NCI-H748 treated with DMSO at 0.1 percent for 48 hours (cell line): ENCODE results near the gene EPPIN.
"Not testable (repeated sequence)": the region's sequence is repeated elsewhere in the genome, so short reads cannot be mapped to it uniquely, and the experiment has no call there.

ENCODE experiments used
- DNase-seq: peaks from one replicate; lab custom pipeline; 2025; lab: John Stamatoyannopoulos, UW

The EPPIN gene

DNA sequence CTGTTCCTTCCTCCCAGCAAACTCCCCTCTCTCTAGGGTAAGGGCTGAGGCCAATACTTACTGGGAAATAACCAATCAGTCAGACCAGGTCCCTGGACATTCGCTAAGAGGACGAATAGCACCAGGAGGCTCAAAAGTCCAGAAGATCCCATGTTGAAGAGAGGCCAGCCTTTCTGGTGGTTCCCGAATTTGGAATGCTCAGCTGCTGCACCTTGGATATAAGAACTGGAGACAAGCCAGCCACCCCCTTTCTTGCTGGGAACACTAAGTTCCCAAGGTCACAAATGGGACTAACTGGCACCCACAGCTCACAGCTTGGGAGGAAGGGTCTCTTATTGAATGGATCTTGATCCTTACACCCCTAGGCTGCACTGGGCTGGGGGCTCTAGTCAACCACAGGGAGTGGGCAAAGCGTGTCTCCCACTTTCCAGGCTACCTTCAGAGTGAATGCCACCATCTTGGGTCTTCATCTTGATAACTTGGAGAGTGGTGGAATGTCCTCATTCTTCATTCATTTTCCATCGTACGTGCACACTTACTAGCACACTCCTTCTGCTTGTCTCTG lies at the start of gene EPPIN:
EPPIN (minus strand) TSS at position 196 of the 565 bp plus-strand sequence; CDS start at position 152, 44 bp downstream.
- DNase-seq, result no peak

DNA sequence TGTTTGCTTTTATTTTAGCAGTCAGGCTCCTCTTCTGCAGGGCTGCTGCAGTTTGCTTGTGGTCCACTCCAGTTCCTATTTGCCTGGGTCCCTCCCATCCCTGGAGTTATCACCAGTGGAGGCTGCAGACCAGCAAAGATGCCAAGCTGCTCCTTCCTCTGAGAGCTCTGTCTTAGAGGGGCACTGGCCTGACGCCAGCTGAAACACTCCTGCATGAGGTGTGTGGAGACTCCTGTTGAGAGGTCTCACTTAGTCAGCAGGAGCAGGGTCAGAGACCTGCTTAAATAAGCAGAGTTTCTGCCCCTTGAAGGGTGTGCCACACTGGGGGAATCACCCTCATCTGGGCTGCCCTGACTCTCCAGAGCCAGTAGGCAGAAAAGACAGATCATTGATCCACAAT lies 48.0 kb upstream of the EPPIN start:
- no peak for DNase-seq

DNA sequence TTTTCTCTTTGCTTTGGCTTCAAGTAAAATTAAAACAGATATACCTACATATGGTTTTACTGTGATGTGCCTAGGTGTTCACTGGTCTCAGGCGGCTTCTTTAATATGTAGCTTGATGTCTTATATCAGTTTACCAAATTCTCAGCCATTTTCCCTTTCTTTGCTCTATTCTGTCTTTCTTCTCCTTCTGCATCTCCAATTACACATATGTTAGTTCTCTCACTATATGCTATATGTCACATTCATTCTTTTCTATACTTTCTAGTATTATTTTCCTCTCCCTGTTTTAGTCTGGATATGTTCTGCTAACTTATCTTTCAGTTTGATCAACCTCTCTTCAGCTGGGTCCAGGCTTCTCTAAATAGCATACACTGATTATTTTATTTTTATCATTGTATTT lies 46.3 kb upstream of the EPPIN start:
- DNase-seq, result no peak

DNA sequence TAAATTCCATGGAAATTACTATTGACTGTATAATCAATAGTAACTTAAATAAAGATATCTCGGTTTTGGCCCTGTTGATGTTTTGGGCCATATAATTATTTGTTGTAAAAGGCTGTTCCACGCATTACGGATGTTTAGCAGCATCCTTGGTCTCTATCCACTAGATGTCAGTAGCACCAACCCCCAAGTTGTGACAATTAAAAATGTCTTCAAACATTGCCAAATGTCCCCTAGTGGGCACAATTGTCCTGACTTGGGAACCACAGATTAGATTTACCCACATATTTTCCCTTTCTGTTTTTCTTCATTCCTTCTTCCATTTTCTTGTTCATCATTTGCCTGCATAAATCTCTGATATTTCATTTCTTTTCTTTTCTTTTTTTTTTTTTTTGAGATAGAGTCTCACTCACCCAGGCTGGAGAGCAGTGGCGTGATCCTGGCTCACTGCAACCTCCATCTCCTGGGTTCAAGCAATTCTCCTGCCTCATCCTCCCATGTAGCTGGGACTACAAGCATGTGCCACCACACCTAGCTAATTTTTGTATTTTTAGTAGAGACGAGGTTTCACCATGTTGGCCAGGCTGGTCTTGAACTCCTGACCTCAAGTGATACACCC lies 45.5 kb upstream of the EPPIN start:
- DNase-seq, result no peak

DNA sequence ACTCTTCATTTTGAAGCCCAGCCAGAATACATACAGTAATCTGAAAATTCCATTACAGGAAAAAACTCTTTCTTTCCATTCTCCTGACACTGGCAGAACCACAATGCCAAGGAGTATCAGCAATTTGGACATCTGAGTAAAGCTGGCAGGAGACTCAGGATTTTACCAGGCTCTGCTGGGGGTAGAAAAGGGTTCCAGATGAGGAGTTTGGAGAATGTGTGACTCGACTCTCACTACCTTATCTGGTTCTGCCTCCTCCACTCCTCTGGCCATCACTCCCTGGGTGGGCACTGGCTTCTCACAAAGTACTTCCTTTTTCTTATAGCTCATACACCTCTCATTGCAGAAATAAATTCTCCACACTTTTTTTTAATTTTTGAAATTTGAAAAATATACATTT lies 42.5 kb upstream of the EPPIN start:
- DNase-seq, result no peak

DNA sequence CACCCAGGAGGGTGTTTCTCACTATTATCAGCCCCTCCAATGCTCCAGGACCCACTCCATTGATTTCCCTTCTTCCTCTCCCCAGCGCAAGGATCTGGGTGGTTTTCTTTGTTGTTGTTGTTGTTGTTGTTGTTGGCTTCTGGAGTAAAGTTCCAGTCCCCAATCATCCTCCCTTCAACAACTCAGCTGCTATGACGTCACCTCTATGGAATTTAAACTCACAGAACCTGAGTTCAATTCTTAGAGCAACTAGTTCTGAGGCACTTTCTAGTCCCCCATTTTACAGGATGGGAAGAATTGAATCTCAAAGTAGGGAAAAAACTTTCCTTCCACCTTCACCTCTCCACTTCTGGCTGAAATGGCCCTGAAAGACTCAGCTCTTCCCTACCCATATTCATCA lies 41.6 kb upstream of the EPPIN start:
- no peak for DNase-seq

DNA sequence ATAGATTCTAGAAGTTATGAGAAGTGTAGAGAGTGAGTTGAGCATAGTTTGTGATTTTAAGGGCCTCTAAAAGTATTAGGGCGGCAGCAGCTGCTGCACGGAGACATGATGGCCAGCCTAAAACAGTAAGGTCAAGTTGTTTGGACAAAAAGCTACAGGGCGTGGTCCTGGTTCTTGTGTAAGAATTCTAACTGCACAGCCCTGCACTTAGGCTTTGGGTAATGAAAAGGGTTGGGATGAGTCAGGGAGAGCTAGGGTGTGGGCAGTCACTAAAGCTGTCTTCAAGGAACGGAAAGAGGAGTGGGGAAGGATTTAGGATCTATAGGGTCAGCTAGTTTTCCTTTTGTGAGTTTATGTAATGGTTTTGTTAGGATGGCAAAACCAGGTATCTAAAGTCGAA lies 38.8 kb upstream of the EPPIN start:
- not testable (repeated sequence) for DNase-seq

DNA sequence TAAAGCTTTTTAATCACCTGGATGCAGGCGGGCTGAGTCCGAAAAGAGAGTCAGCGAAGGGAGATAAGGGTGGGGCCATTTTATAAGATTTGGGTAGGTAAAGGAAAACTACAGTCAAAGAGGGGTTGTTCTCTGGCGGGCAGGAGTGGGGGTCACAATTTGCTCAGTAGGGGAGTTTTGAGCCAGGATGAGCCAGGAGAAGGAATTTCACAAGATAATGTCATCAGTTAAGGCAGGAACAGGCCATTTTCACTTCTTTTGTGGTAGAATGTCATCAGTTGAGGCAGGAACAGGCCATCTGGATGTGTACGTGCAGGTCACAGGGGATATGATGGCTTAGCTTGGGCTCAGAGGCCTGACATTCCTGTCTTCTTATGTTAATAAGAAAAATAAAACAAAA lies 37.1 kb upstream of the EPPIN start:
- not testable (repeated sequence) for DNase-seq

DNA sequence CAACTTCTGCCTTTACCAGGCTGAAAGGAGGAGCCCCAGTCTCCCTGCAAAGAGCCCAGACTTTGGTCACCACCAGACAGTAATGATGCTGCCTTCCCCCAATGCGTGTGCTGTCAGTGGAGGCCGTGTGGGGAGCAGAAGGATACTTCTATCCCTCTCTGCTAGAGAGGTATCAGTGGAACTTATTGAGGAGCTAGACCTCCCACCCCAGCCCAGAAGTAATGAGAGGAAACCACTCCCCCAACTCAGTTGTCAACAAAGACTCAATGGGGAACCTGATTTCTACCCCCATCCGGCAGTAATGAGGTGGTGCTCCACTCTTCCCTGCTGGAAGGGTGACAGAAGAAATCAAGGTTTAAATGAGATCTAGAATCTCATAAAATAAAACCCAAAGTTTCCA lies 36.3 kb upstream of the EPPIN start:
- DNase-seq, result no peak

DNA sequence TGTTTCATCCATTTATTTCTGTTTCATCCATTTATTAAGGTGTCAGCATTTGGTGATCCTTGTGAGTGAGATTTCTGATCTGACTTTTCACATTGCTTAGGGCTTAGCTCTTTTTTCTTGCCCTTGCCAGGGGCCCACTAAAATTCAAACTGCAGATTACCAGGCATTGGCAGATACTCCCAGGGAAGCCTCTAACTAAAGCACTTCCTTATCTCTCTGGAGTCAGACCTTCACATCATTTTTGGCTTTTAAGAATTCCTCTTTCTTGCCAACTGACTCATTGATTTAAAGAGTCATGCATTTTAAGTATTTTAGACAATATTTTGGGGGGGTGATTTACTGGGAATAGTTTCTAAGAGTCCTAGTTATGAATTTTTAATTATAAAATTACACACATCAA lies 34.5 kb upstream of the EPPIN start:
- DNase-seq, result no peak

DNA sequence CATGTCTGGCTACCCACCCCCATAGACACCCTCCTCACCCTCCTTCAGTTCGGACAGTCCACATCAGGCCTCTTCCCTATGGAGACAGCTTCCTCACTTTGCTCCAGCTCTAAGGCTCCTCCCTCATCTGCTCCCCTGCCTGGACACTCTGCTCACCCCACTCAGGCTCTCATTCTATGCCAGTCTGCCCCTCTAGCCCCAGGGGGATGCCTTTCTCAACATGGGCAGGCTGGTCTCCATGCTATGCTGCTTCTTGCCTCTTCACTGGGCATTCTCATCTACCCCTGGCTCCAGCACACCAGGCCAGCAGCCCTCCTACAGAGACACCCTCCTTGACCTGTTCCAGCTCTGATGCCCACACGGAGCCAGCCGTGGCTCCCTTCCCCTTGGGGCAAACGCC lies 32.0 kb upstream of the EPPIN start, which contains the start of gene WFDC8:
WFDC8 (minus strand) TSS at position 101 of the 400 bp plus-strand sequence; CDS start at position 64, 37 bp downstream.
- no peak for DNase-seq

DNA sequence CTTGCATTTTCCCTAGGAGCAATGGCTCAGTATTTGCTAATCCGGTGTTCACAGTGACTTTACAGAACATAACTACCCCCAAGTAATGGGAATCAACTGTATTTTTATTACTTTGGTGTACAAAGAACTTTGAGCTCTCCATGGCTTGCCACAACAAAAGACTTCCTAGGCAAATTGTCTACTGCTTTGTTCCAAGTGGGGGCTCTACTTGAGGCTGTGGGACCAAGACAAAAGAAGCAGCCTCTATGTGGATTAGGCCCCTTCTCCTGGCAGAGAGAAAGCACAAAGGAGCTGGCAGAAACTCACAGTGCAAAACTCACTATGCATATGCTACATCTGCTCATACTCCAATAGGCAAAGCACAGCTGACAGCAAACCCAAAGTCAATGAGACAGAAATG lies 31.0 kb upstream of the EPPIN start:
- DNase-seq, result no peak

DNA sequence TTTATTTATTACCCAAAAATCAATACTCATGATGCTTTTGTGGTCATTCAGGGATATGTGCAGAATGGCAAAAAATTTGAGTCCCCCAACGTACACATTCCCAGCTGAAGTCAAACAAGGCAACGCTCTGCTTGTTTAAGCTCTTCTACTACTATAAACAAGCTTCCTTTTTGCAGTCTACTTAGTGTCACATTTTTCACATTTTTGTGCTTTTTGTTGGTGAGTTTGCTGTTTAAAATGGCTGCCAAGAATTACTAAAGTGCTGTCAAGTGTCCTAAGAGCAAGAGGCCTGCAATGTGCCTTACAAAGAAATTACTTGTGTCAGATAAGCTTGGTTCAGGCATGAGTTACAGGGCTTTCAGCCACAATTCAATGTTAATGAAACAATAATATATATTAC lies 29.8 kb upstream of the EPPIN start:
- DNase-seq, result no peak

DNA sequence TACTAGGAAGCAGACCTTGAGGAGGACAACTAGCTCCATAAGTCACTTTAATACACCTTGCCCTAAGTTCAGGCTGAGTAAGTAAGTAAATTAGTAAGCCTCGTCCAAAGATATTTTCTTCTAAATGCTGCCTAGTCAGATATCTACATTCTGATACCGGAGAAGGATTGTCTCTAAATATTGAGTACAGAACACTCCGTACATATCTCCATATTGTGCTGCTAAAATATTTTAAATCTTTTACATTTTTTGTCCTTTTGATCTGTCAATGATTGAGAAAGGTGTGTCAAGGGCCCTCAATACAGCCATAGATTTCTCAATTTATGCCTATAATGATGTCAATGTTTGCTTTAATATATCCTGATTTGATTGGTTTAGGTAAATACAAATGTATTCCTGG lies 28.7 kb upstream of the EPPIN start:
- DNase-seq, result no peak

DNA sequence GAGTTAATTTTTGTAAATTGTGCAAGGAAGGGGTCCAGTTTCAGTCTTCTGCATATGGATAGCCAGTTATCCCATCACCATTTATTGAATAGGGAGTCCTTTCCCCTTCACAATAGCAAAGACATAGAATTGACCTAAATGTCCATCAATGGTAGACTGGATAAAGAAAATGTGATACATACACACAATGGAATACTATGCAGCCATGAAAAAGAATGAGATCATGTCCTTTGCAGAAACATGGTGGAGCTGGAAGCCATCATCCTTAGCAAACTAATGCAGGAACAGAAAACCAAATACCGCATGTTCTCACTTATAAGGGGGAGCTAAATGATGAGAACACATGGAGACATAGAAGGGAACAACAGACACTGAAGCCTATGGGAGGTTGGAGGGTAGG lies 22.4 kb upstream of the EPPIN start:
- not testable (repeated sequence) for DNase-seq

DNA sequence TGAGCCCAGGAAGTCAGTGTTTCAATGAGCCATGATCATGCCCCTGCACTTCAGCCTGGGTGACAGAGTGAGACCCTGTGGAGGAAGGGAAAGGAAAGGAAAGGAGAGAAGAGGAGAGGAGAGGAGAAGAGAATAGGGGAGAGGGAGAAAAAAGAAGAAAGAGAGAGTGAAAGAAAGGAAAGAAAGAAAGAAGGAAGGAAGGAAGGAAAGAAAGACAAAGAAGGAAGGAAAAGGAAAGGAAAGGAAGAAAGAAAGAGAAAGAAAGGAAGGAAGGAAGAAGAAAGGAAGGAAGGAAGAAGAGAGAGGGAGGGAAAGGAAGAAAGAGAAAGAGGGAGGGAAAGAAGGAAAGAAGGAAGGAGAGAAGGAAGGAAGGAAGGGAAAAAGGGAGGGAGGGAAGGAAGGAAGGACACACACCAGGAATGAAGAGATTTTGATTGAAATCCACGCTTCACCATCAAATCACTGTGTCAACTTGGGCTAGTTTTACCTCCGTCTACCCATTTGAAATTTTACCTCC lies 17.6 kb upstream of the EPPIN start:
- no peak for DNase-seq

DNA sequence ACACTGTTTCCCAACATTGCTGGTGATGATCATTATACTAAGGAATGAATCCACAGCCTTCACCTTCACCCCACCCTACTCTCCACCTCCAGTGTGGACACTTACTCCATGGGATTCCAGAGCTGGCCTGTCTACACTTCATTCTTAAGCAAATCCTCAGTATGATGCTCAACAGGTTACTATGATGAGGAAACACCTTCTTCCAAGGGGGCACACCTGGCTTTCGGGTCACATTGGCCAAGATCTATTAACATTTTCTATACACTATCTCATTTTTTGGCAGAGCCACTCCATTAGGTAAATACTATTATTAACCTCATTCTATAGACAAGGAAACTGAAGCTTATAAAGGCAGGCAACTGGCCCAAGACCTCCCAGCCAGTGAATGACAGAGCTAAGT lies 8.0 kb upstream of the EPPIN start:
- DNase-seq, result no peak

DNA sequence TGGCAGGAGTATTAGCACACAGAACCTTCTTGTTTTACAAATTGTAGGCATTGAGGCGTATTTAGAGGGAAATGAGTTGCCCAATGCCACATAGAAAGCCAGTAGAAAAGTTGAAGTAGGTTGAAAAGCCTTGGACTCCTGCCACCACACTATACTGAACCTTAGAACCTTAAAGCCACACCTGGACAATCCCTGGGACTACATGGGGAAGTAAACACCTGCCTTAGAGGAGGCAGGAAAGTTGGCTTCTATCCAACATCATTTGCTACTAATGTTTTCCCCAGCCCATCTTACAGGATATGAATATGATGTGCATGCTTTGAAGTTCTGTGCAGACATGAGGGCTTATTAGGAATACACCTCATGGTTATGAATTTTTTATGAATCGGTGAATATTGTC lies 5.3 kb upstream of the EPPIN start:
- no peak for DNase-seq

DNA sequence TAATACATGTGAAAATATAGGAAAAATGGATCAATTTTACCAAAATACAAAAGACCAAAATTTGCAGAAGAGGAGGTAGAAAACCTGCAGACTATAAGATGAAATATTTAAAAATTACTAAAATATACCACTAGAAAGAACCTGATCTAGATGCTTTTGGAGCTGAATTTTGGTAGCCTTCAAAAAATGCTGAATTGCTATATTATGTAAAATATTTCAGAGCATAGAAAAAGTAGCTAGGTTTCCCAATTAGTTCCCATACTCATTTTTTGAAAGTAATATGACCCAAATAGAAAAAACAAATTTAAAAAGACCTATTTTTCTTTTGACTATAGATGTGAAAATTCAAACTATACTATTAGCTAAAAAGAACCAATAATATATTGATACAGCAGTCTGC lies 3.6 kb upstream of the EPPIN start:
- DNase-seq, result no peak

DNA sequence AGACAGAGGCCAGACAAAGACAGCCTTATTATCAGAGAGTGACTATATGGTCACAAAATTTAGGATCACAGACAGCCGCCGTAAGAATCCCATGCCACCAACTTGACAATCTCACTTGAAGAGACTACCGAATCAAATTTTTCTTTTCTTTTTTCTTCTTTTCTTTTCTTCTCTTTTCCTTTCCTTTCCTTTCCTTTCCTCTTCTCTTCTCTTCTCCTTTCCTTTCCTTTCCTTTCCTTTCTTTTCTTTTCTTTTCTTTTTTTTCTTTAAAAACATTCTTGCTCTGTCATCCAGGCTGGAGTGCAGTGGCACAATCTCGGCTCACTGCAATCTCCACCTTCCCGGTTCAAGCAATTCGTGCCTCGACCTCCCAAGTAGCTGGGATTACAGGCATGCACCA lies 1.2 kb upstream of the EPPIN start:
- DNase-seq, result no peak

DNA sequence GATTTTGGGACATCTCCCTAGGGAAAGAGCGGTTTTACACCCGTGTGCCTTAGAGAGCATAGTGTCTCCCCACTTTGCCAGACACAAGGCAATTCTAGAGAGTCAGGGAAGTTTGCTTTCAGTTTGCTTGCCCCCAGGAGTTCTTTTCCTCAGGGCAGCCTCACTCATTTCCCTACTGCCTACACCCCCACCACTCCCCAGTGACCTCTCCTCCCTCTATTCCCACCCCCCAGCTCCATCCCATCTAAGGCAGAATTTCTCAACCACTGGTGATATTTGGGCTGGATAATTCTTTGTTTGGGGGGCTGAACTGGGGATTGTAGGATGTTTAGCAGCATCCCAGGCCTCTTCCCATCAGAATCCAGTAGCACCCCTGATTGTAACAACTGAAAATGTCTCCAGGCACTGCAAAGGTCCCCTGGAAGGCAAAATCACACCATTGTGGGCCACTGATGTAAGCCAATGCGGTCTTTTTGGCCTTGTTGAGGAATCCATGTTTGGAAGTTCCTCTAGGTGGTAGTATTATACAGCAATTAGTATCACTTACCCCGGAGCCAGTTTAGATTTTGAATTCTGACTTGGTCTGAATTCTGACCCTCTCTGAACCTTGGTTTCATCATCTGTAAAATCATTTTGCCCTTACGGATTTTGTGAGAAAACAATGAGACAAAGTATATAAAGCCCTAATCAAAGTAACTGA lies 1.3 kb downstream of the EPPIN start:
- no peak for DNase-seq

DNA sequence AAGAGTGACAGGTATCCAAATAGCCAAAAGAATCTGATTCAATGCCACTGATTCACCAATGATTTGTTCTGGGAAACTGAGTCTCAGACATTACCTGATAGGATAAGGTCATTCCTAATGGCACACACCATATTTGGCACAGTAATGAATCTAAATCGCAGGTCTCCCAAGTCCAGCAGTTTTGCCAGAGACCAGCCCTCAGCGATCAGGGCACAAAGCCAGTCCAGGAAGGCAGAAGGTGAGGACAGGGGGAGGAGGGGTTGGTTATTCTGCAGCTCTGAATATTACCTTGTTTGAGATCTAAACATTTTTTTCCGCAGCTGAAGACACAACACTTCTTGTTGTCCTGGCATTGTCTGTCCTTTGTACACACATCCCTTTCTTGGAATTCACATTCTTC lies 1.9 kb downstream of the EPPIN start:
- no peak for DNase-seq

DNA sequence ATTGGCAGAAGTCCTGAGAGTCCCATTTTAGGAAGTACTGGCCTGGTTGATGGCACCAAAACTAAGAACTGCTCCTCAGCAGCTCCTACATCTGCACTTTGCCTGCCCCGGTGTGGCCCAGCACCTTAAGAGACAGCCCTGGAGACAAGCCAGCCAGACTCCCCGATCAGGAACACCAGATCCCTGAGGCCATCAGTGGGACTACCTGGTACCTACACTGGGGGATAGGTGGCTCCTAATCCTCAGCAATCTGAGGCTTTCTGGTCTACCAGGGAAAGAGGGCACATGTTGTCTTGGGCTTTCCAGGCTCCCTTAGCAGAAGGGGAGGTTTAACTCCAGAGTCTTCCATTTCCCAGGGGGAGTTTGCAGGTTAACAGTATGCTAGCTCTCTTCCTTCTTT lies 7.8 kb downstream of the EPPIN start, which contains the start of gene WFDC6:
WFDC6 (minus strand) TSS at position 101 of the 400 bp plus-strand sequence; CDS start at position 26, 75 bp downstream.
- DNase-seq, result no peak
